Stimulated activated CD4-positive, alpha-beta T cell treated with anti-CD3 and anti-CD28 coated beads, Interleukin-2, amount 100 ng/mL, for 48 hours (primary cell): ENCODE data around the gene PTPN20.

Source experiments
- DNase-seq, 2 donors: peaks; one replicate each; pipeline ENCODE4 v3.0.0-alpha.2; 2020

Gene PTPN20

DNA sequence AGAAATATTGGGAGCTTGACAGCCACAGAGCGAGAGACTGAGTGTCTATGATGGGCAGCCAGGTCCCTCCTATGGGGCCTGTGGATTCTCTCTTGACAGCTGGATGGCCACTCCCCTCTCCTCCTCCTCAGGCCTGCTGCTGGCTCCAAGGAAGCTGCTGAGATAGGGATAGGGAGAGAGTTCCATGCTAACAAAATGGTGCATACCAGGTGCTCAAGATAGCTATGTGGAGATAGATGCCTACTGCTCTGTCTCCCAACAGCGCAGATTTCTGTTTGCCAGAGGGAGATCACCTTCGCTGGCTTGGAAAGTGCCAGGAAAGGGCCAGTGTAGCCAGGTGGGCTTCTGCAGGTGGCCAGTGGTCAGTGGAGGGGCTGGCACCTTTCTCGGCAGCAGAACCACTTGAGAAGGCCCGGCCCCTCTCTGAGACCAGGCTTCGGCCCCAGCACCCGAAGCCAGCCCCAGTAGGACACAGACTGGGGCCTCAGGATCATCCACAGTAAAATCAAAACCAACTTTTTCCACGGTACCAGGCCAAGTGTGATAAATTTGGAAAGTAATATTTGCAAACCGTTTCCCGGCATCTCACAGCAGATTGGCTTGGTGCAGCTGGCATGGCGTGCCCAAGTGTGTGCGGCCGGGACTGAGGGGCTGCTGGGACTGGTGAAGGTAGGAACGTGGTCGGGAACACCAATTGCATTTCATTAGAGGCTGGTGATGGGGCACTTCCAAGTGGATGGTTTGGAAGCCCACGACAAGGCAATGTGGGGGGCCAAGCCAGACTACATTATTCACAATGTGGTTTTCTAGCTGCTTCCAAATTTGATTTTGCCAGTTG, 139.6 kb downstream of the PTPN20 start:
- DNase-seq: no peak

DNA sequence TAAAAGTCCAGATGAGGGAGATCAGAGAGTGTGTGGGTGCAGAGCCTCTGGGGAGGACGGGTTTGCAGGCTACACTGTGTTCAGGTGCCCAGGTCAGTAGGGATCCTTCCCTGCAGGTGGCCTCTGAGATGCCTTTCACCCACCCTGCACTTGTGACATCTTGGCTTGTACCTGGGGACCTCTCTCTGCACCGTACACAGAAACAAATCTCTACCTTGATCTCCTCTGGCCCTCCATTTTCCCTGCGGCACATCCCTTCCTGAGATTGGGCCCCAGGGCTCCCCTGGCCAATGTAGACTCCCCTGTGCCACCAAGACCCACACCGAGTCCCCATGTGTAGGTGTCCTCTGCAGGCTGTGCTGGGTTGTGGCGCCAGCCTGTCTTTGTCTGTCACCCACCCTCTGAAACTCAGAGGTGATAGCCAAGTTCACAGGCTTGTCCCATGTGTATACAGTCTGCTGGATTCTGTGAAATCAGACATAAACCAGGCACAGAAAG, 140.6 kb downstream of the PTPN20 start:
- DNase-seq: no peak
